HL-60 (cell line): ENCODE results near the gene NKAPL.

Experiments used
- POLR2AphosphoS5 ChIP-seq: IDR thresholded peaks from 2 replicates; pipeline ENCODE4 v1.6.1; 2012; ENCODE audit warnings: low read depth
- TF ChIP-seq, protein P1 (sequence below): IDR thresholded peaks from 2 replicates; pipeline ENCODE4 v1.6.1; 2012; ENCODE audit warnings: low read depth; ENCODE audit not compliant: insufficient replicate concordance
- TF ChIP-seq, protein P2 (sequence below): IDR thresholded peaks from one replicate; pipeline ENCODE4 v1.5.1; 2011; ENCODE audit warnings: low read length, control low read depth, inconsistent platforms; ENCODE audit not compliant: insufficient read depth

DNA sequence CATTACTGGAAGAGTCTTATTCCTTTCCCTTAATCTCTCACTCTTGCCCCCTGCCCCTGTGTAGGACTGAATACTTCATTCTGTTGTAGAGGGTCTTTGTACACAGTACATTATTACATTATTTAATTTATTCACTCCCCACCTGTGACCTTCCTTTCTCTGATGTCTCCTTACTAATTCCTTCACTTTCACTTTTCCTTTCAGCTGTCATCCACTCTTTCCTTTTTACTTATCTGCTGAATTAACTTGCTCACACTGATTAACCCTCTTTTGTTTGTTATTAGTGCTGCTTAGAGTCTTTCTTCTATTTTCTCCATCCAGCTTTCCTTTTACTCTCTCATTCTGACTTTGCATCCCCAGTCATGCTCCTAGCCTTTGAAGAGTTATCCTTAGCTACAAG, 15.8 kb downstream of the NKAPL start:
- TF ChIP-seq, protein P1, sequence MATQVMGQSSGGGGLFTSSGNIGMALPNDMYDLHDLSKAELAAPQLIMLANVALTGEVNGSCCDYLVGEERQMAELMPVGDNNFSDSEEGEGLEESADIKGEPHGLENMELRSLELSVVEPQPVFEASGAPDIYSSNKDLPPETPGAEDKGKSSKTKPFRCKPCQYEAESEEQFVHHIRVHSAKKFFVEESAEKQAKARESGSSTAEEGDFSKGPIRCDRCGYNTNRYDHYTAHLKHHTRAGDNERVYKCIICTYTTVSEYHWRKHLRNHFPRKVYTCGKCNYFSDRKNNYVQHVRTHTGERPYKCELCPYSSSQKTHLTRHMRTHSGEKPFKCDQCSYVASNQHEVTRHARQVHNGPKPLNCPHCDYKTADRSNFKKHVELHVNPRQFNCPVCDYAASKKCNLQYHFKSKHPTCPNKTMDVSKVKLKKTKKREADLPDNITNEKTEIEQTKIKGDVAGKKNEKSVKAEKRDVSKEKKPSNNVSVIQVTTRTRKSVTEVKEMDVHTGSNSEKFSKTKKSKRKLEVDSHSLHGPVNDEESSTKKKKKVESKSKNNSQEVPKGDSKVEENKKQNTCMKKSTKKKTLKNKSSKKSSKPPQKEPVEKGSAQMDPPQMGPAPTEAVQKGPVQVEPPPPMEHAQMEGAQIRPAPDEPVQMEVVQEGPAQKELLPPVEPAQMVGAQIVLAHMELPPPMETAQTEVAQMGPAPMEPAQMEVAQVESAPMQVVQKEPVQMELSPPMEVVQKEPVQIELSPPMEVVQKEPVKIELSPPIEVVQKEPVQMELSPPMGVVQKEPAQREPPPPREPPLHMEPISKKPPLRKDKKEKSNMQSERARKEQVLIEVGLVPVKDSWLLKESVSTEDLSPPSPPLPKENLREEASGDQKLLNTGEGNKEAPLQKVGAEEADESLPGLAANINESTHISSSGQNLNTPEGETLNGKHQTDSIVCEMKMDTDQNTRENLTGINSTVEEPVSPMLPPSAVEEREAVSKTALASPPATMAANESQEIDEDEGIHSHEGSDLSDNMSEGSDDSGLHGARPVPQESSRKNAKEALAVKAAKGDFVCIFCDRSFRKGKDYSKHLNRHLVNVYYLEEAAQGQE = no peak
- TF ChIP-seq, protein P2, sequence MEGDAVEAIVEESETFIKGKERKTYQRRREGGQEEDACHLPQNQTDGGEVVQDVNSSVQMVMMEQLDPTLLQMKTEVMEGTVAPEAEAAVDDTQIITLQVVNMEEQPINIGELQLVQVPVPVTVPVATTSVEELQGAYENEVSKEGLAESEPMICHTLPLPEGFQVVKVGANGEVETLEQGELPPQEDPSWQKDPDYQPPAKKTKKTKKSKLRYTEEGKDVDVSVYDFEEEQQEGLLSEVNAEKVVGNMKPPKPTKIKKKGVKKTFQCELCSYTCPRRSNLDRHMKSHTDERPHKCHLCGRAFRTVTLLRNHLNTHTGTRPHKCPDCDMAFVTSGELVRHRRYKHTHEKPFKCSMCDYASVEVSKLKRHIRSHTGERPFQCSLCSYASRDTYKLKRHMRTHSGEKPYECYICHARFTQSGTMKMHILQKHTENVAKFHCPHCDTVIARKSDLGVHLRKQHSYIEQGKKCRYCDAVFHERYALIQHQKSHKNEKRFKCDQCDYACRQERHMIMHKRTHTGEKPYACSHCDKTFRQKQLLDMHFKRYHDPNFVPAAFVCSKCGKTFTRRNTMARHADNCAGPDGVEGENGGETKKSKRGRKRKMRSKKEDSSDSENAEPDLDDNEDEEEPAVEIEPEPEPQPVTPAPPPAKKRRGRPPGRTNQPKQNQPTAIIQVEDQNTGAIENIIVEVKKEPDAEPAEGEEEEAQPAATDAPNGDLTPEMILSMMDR = no peak
- no peak for TF ChIP-seq POLR2AphosphoS5
